ENCODE measurements around the gene RPL37.
A peak's percentile ranks its signal among the peaks of the same experiment; 100 is the strongest.
"Not testable (repeated sequence)": the region's sequence is repeated elsewhere in the genome, so short reads cannot be mapped to it uniquely, and the experiment has no call there.

RPL37 gene

DNA sequence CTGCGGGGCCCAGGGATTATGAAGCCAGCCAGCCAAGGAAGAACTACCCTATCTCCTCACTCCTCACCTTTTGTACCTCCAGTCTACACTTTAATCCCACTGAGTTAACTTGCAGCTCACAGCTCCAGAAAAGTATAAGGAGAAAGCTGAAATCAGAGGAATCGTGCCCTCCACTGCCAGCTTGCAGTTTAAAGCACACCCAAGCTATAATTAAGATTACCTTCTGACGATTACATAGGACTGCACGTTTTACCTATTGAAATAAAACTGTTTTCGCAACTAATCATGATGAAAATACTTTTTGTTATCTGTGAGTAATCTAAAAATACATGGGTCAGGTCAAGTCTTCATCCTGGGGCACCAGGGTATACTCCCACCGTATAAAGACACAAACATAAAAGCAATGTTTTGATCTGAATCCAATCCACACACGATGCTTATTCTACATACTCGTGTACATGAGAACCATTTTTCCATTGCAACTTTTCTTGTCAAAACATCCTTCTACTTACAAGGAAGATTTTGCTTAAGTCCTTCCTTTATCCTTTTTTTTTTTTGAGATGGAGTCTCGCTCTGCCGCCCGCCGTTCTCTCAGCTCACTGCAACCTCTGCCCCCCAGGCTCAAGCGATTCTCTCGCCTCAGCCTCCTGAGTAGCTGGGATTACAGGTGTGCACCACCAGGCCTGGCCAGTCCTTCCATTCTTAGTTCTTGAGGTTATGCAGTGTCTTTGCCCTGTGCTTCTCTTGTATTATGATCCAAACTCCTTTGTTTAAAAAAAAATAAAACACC lies 7.6 kb downstream of the RPL37 start:
- no peaks in the 10 kb centered on the region for H3K4me1 ChIP-seq (ENCODE audit: control insufficient read depth, insufficient read depth, low read length)
- ChIA-PET POLR2A (interaction anchor here (0.6 to 0.9 kb wide), 3 partner anchors 17 to 70 kb away, joined by 4 to 6 read pairs (median 4); no protein-coding TSS in a partner anchor), CTCF (interaction anchor here (0.7 kb wide), 1 partner anchor 66 kb away, joined by 3 read pairs; no protein-coding TSS in a partner anchor)
- TF ChIP-seq, protein P1, sequence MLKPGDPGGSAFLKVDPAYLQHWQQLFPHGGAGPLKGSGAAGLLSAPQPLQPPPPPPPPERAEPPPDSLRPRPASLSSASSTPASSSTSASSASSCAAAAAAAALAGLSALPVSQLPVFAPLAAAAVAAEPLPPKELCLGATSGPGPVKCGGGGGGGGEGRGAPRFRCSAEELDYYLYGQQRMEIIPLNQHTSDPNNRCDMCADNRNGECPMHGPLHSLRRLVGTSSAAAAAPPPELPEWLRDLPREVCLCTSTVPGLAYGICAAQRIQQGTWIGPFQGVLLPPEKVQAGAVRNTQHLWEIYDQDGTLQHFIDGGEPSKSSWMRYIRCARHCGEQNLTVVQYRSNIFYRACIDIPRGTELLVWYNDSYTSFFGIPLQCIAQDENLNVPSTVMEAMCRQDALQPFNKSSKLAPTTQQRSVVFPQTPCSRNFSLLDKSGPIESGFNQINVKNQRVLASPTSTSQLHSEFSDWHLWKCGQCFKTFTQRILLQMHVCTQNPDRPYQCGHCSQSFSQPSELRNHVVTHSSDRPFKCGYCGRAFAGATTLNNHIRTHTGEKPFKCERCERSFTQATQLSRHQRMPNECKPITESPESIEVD (tag by site-specific recombination; IDR thresholded peaks at IDR 0.05), result 0 out of 2 replicates have a peak, but pooled peaks have one; percentile 19
- TF ChIP-seq ZSCAN16 (tag by site-specific recombination; IDR thresholded peaks at IDR 0.05), result no peak
- H3K36me3 ChIP-seq (ENCODE audit: control insufficient read depth in 2 of 2, insufficient read depth in 1 of 2, low read length in 2 of 2), result peaks cover 66 to 72% of the 10 kb centered on the region in 2 experiments
- H3K4me3 ChIP-seq (ENCODE audit: low read depth, low read length), result no peak overlapping the region
- no peaks in the 10 kb centered on the region for H3K9me3 ChIP-seq (ENCODE audit: control insufficient read depth, insufficient read depth, low read depth, low read length)
- H3K27ac ChIP-seq (ENCODE audit: extremely low read depth, low read depth, low read length), result no peak overlapping the region

- TF ChIP-seq RBAK (tag by site-specific recombination; IDR thresholded peaks at IDR 0.05), result no peak
- TF ChIP-seq ZNF560 (tag by site-specific recombination; IDR thresholded peaks at IDR 0.05; ENCODE audit: borderline replicate concordance), result no peak
- no peak for TF ChIP-seq ZNF660 (tag by site-specific recombination; IDR thresholded peaks at IDR 0.05)
- no peak for TF ChIP-seq ZNF239 (tag by site-specific recombination; IDR thresholded peaks at IDR 0.05)
- 0 out of 2 replicates have a peak, but pooled peaks have one; percentile 28 for TF ChIP-seq ZBTB44 (tag by site-specific recombination; IDR thresholded peaks at IDR 0.05)
- H3K9me3 ChIP-seq (ENCODE audit: control insufficient read depth, insufficient read depth, low read depth, low read length), result no peaks in the 10 kb centered on the region
- POLR2A ChIA-PET, result interaction anchor here (0.6 to 1.2 kb wide), 3 partner anchors 9 to 69 kb away, joined by 3 to 4 read pairs (median 4); no protein-coding TSS in a partner anchor
- H3K27ac ChIP-seq (ENCODE audit: extremely low read depth, low read depth, low read length), result no peak overlapping the region
- no peaks in the 10 kb centered on the region for H3K4me1 ChIP-seq (ENCODE audit: control insufficient read depth, insufficient read depth, low read length)
- CTCF ChIA-PET, result interaction anchor here (0.7 to 1.7 kb wide), 2 partner anchors 28 to 67 kb away, joined by 3 to 4 read pairs; partner anchors contain the start of gene PRKAA1
- H3K36me3 ChIP-seq (ENCODE audit: control insufficient read depth in 2 of 2, insufficient read depth in 1 of 2, low read length in 2 of 2), result peaks cover 58 to 64% of the 10 kb centered on the region in 2 experiments
- H3K4me3 ChIP-seq (ENCODE audit: low read depth, low read length), result no peak overlapping the region
These were observed 8.4 kb downstream of the RPL37 start for GRCh38 chr5:40826489-40827187.

DNA sequence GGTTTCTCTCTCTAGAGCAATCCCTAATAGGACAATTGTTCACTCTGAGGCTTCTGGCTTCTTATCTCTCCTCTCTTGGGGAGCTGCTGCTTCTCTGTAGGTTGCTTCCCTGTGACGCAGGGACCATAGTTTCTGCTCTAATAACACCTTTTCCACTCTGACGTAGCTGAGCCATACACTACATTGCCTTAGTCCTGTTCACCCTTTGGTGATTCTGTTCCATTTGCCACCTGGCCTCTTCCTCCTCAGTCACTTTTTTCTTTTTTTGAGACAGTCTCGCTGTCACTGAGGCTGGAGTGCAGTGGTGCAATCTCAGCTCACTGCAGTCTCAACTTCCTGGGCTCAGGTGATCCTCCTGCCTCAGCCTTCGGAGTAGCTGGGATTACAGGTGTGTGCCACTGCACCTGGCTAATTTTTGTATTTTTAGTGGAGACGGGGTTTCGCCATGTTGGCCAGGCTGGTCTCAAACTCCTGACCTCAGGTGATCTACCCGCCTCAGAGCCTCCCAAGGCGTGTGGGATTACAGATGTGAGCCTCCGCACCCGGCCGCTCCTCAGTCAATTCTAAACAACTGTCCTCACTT lies 9.5 kb downstream of the RPL37 start:
- TF ChIP-seq GLIS1 (tag by site-specific recombination; IDR thresholded peaks at IDR 0.05) (peak; percentile 28; the same call in 1 of the 2 replicates), ZNF394 (tag by site-specific recombination; IDR thresholded peaks at IDR 0.05; ENCODE audit: borderline replicate concordance) (peak; percentile 56; the same call in 1 of the 2 replicates), ZNF629 (tag by site-specific recombination; IDR thresholded peaks at IDR 0.05) (peak; percentile 71), MZF1 (tag by site-specific recombination; IDR thresholded peaks at IDR 0.05; ENCODE audit: borderline replicate concordance) (peak; percentile 59; the same call in 1 of the 2 replicates), ZEB2 (tag by site-specific recombination; IDR thresholded peaks at IDR 0.05) (peak; percentile 57), ZBTB17 (tag by site-specific recombination; IDR thresholded peaks at IDR 0.05) (peak; percentile 22), ZSCAN30 (tag by site-specific recombination; IDR thresholded peaks at IDR 0.05) (0 out of 2 replicates have a peak, but pooled peaks have one; percentile 25)
- ChIA-PET CTCF (interaction anchor here (1.7 kb wide), 1 partner anchor 27 kb away, joined by 4 read pairs; the partner anchor contains the start of gene PRKAA1), POLR2A (interaction anchor here (1.2 to 1.3 kb wide), 2 partner anchors 10 to 24 kb away, joined by 3 to 4 read pairs; partner anchors contain the start of gene RPL37)
- H3K4me3 ChIP-seq (ENCODE audit: low read depth, low read length); H3K9me3 ChIP-seq (ENCODE audit: control insufficient read depth, insufficient read depth, low read depth, low read length); H3K27ac ChIP-seq (ENCODE audit: extremely low read depth, low read depth, low read length); H3K4me1 ChIP-seq (ENCODE audit: control insufficient read depth, insufficient read depth, low read length): not testable (repeated sequence)
- peaks cover 48 to 53% of the 10 kb centered on the region in 2 experiments for H3K36me3 ChIP-seq (ENCODE audit: control insufficient read depth in 2 of 2, insufficient read depth in 1 of 2, low read length in 2 of 2)

Data from HEK293 (cell line).